Measurements from ENCODE around the gene CFAP20.

The CFAP20 gene

GRCh38 chr16:58129097-58129936 is at the start of gene CFAP20:
Gene CFAP20 (minus strand): TSS chr16:58129381. CDS start chr16:58129115, 266 bp downstream.
- DNase-seq = peak; percentile 98

GRCh38 chr16:58177353-58177710 is 48.2 kb upstream of the CFAP20 start:
- DNase-seq = no peak

GRCh38 chr16:58176608-58177352 is 47.6 kb upstream of the CFAP20 start:
- no peak for DNase-seq

- DNase-seq = no peak
These were observed 41.0 kb upstream of the CFAP20 start for GRCh38 chr16:58170223-58170622.

GRCh38 chr16:58160855-58161254 is 31.7 kb upstream of the CFAP20 start:
- DNase-seq = no peak

GRCh38 chr16:58158725-58159124 is 29.5 kb upstream of the CFAP20 start:
- no peak for DNase-seq

GRCh38 chr16:58157951-58158540 is 28.9 kb upstream of the CFAP20 start:
- DNase-seq = no peak

GRCh38 chr16:58157239-58157638 is 28.1 kb upstream of the CFAP20 start:
- no peak for DNase-seq

- DNase-seq = no peak
These were observed 26.7 kb upstream of the CFAP20 start for GRCh38 chr16:58155839-58156238.

- no peak for DNase-seq
These were observed 25.2 kb upstream of the CFAP20 start for GRCh38 chr16:58154345-58154744.

GRCh38 chr16:58152246-58152868 is 23.2 kb upstream of the CFAP20 start:
- DNase-seq = no peak

- no peak for DNase-seq
These were observed 19.3 kb upstream of the CFAP20 start for GRCh38 chr16:58148526-58148925.

GRCh38 chr16:58148099-58148498 is 18.9 kb upstream of the CFAP20 start:
- no peak for DNase-seq

- no peak for DNase-seq
These were observed 9.7 kb upstream of the CFAP20 start for GRCh38 chr16:58138852-58139251.

GRCh38 chr16:58137581-58137980 is 8.4 kb upstream of the CFAP20 start:
- no peak for DNase-seq

- no peak for DNase-seq
These were observed 477 bp downstream of the CFAP20 start for GRCh38 chr16:58128711-58129096.

GRCh38 chr16:58128181-58128631 is 975 bp downstream of the CFAP20 start:
- DNase-seq = no peak

GRCh38 chr16:58127634-58128033 is 1.5 kb downstream of the CFAP20 start:
- no peak for DNase-seq

- no peak for DNase-seq
These were observed 2.1 kb downstream of the CFAP20 start for GRCh38 chr16:58127033-58127556.

GRCh38 chr16:58126451-58126961 is 2.7 kb downstream of the CFAP20 start:
- no peak for DNase-seq

- DNase-seq = no peak
These were observed 3.3 kb downstream of the CFAP20 start for GRCh38 chr16:58125781-58126335.

- no peak for DNase-seq
These were observed 4.1 kb downstream of the CFAP20 start for GRCh38 chr16:58125041-58125440.

- DNase-seq = no peak
These were observed 4.6 kb downstream of the CFAP20 start for GRCh38 chr16:58124601-58124915.
